Common myeloid progenitor, CD34-positive (primary cell): ENCODE data around the gene SPTAN1.

Source experiments
- CTCF ChIA-PET: fragments of 350-600 bp; sonication (Branson Sonifier 250); formaldehyde crosslinking; loops from one replicate; lab custom pipeline; 2021; ENCODE audit warnings: antibody characterized with exemption; lab: Charles Lee
- POLR2A ChIA-PET: fragments of 350-600 bp; sonication (Branson Sonifier 250); formaldehyde crosslinking; loops from one replicate; lab custom pipeline; 2021; ENCODE audit warnings: antibody characterized with exemption; lab: Charles Lee
- DNase-seq, 3 donors: peaks; one replicate each; pipeline versions ENCODE4 v3.0.0 to v3.0.0-alpha.2; 2013
- H3K27ac ChIP-seq, 2 experiments: 1 replicate in 1 of 2; 2 replicates in 1 of 2; pipeline ENCODE4 v1.7.0; 2013; ENCODE audit warnings: inconsistent platforms in 2 of 2, low read length in 2 of 2, mild to moderate bottlenecking in 2 of 2, low read depth in 1 of 2, moderate library complexity in 1 of 2; ENCODE audit not compliant: severe bottlenecking in 2 of 2, insufficient read depth in 1 of 2, poor library complexity in 1 of 2
- H3K27me3 ChIP-seq, 5 experiments: replicated peaks in 2 of 5; 1 replicate in 3 of 5; 2 replicates in 2 of 5; pipeline versions ENCODE4 v1.6.1 to v1.7.0; 2013; ENCODE audit warnings: low read length in 4 of 5, mild to moderate bottlenecking in 2 of 5, moderate library complexity in 2 of 5, inconsistent platforms in 1 of 5; ENCODE audit not compliant: insufficient read depth in 5 of 5, control insufficient read depth in 4 of 5
- H3K36me3 ChIP-seq, 4 experiments: 1 replicate in 2 of 4; 2 replicates in 2 of 4; pipeline versions ENCODE4 v1.6.1 to v1.7.0; 2013; ENCODE audit warnings: low read length in 3 of 4, control low read depth in 1 of 4, mild to moderate bottlenecking in 1 of 4; ENCODE audit not compliant: control insufficient read depth in 4 of 4, insufficient read depth in 4 of 4
- H3K4me1 ChIP-seq, 4 experiments: 1 replicate in 3 of 4; 2 replicates in 1 of 4; pipeline versions ENCODE4 v1.6.1 to v1.7.1; 2013; ENCODE audit warnings: low read length in 3 of 4, mild to moderate bottlenecking in 3 of 4, control low read depth in 1 of 4, inconsistent platforms in 1 of 4, moderate library complexity in 1 of 4; ENCODE audit not compliant: control insufficient read depth in 4 of 4, insufficient read depth in 4 of 4; ENCODE audit errors: control extremely low read depth in 1 of 4
- H3K4me3 ChIP-seq, 7 experiments: 1 replicate in 4 of 7; 2 replicates in 3 of 7; pipeline versions ENCODE4 v1.5.1 to v1.7.0; 2013; ENCODE audit warnings: mild to moderate bottlenecking in 7 of 7, low read length in 6 of 7, moderate library complexity in 6 of 7, inconsistent platforms in 2 of 7, low read depth in 2 of 7, control low read depth in 1 of 7; ENCODE audit not compliant: insufficient read depth in 4 of 7, control insufficient read depth in 1 of 7; ENCODE audit errors: extremely low read depth in 1 of 7
- H3K9me3 ChIP-seq, 5 experiments: 1 replicate in 4 of 5; 2 replicates in 1 of 5; pipeline versions ENCODE4 v1.6.1 to v1.7.1; 2013; ENCODE audit warnings: low read length in 4 of 5, mild to moderate bottlenecking in 2 of 5, inconsistent platforms in 1 of 5, low read depth in 1 of 5, moderate library complexity in 1 of 5; ENCODE audit not compliant: control insufficient read depth in 4 of 5, insufficient read depth in 2 of 5; ENCODE audit errors: control extremely low read depth in 1 of 5
- WGBS: methylation state at CpG from one replicate; pipeline ENCODE4 v1.1.5; 2013; ENCODE audit not compliant: insufficient coverage; 5-methylcytosine and 5-hydroxymethylcytosine counted together

SPTAN1 gene

DNA sequence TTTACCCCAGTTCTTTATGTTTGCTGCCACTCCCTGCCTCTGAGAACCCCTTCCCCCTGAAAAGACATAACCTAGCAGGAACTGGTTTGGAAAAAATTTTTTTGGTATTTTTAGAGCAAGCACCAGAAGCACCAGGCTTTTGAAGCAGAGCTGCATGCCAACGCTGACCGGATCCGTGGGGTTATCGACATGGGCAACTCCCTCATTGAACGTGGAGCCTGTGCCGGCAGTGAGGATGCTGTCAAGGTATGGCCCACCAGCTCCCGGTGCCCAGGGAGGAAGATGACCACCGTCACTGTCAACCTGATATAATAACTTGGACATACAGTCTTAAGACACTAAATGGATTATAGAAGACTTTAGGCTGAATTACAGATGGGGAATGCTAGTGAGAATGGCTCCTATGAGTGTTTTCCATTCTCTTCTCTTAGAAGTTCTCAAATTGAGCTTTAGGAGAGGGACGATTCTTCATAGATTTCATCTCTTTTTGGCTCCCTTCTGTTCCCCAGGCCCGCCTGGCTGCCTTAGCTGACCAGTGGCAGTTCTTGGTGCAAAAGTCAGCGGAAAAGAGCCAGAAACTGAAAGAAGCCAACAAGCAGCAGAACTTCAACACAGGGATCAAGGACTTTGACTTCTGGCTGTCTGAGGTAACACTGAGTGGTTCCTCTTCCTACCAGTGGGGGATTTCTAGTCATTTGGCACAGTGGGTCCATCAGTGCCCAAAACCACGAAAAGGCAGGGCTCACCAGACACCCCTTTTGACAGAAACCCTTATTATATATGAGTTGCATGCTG lies 59.4 kb downstream of the SPTAN1 start:
- Histone ChIP-seq H3K4me3 (no peak overlapping the region), H3K27ac (peak overlapping the region in 1 of 2 experiments; percentile 21), H3K36me3 (peaks cover 31 to 96% (median 64%) of the 10 kb centered on the region in 4 experiments), H3K4me1 (no peaks in the 10 kb centered on the region), H3K27me3 (no peaks in the 10 kb centered on the region), H3K9me3 (no peaks in the 10 kb centered on the region)
- ChIA-PET POLR2A (no interaction called here), CTCF (interaction anchor here (1.2 to 1.6 kb wide), 3 partner anchors 9 to 79 kb away, joined by 3 to 5 read pairs (median 4); no protein-coding TSS in a partner anchor)
- WGBS, result 100% methylated on average over 11 of the region's 12 CpGs
- no peak for DNase-seq

DNA sequence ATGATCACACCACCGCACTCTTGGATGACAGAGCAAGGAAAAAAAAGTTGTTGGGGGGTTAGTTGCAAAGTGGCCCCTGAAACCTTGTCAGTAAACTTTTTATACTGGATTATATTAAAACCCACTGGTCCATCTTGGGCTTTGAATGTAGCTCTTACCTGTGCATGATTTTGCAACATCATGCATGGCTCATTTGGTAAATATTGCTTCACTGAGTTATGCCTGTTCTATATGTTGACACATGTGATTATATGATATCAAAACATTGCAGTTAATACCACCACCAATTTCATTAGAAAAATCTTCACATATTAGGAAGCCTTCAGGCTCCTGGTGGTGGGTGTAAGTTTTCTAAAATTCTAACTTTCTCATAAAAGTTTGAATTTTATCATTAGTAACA lies 62.3 kb downstream of the SPTAN1 start:
- CTCF ChIA-PET, result no interaction called here
- H3K4me3 ChIP-seq, result no peak overlapping the region

DNA sequence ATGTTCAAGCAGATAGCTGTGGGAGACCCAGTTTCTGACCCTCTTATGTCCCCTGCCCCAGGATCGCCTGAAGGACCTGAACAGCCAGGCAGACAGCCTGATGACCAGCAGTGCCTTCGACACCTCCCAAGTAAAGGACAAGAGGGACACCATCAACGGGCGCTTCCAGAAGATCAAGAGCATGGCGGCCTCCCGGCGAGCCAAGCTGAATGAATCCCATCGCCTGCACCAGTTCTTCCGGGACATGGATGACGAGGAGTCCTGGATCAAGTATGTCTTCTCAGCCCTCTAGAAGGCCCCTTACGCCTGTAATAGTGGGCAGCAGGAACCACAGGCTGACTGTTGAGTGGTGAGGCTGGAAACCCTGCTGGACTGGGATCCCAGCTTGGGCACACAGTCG lies 63.2 kb downstream of the SPTAN1 start:
- Histone ChIP-seq H3K9me3 (no peaks in the 10 kb centered on the region), H3K4me1 (no peaks in the 10 kb centered on the region), H3K27me3 (no peaks in the 10 kb centered on the region), H3K36me3 (peaks cover 24 to 92% (median 64%) of the 10 kb centered on the region in 4 experiments), H3K27ac (no peak overlapping the region), H3K4me3 (no peak overlapping the region)
- DNase-seq, result no peak
- POLR2A ChIA-PET, result no interaction called here
- 98% methylated on average over 12 of the region's 12 CpGs for WGBS
- CTCF ChIA-PET, result no interaction called here

More for the DNA sequence above, 62.3 kb downstream of the SPTAN1 start:
- Histone ChIP-seq H3K9me3 (no peaks in the 10 kb centered on the region), H3K27ac (no peak overlapping the region), H3K27me3 (no peaks in the 10 kb centered on the region), H3K4me1 (no peaks in the 10 kb centered on the region), H3K36me3 (peaks cover 28 to 95% (median 65%) of the 10 kb centered on the region in 4 experiments)
- no CpG with 5 or more reads among the region's 1 CpG for WGBS
- DNase-seq, result no peak
- POLR2A ChIA-PET, result no interaction called here

DNA sequence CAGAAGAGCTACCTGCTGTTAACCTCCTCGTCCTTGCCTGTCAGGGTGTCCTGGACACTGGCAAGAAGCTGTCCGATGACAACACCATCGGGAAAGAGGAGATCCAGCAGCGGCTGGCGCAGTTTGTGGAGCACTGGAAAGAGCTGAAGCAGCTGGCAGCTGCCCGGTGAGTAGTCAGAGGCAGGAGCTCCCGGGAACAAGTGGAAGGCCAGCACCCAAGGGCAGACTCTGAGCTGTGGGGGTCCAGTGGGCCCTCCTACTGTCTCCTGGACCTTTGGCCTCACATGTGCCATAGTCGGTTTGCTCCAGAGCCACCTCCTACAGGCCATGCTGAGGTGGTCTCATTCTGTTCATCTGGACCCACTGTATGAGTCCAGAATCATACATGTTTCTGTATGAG lies 65.6 kb downstream of the SPTAN1 start:
- H3K36me3 ChIP-seq, result peaks cover 15 to 88% (median 65%) of the 10 kb centered on the region in 4 experiments
- H3K4me3 ChIP-seq, result no peak overlapping the region
- DNase-seq, result no peak
- no peaks in the 10 kb centered on the region for H3K27me3 ChIP-seq
- no peaks in the 10 kb centered on the region for H3K9me3 ChIP-seq
- 95% methylated on average over 8 of the region's 8 CpGs for WGBS
- ChIA-PET POLR2A (no interaction called here), CTCF (no interaction called here)
- H3K4me1 ChIP-seq, result no peaks in the 10 kb centered on the region
- no peak overlapping the region for H3K27ac ChIP-seq

DNA sequence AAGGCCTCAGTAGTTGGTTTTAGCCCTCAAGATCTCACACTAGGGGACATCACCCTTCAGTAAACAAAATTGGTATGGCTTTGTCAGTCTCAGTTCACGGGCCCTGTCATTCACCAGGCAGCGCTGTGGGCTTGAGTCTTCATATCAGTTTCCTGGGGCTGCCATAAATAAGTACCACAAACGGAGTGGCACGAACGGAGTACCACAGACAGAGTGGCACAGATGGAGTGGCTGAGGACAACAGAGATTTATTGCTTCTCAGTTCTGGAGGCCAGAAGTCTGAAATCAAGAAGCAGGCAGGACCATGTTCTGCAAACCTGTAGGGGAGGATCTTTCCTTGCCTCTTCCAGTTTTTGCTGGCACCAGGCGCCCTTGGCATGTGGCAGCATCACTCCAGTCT lies 66.7 kb downstream of the SPTAN1 start:
- Histone ChIP-seq H3K9me3 (no peaks in the 10 kb centered on the region), H3K4me1 (no peaks in the 10 kb centered on the region), H3K36me3 (peaks cover 14 to 85% (median 57%) of the 10 kb centered on the region in 4 experiments), H3K4me3 (no peak overlapping the region), H3K27me3 (no peaks in the 10 kb centered on the region), H3K27ac (no peak overlapping the region)
- ChIA-PET CTCF (no interaction called here), POLR2A (no interaction called here)
- DNase-seq, result no peak
- 80% methylated on average over 6 of the region's 6 CpGs for WGBS

DNA sequence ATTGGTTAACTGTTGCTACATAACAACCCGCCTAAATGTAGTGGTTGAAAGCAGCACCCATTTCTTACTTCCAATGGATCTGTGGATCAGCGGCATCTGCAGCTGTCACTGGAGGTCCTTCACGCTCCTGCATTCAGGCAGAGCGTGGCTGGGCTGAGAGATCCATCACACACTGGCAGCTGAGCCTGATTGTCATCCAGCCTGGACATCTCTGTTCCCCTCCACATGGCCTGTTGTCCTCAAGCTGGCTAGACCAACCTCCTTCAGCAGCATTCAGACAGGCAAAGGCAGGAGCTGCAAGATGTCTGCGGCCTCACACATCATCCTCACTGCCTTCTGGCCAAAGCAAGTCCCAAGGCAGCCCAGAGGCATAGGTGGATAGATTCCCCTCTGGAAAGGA lies 67.4 kb downstream of the SPTAN1 start:
- no peaks in the 10 kb centered on the region for H3K4me1 ChIP-seq
- H3K36me3 ChIP-seq, result peaks cover 14 to 85% (median 61%) of the 10 kb centered on the region in 4 experiments
- no peak for DNase-seq
- CTCF ChIA-PET, result no interaction called here
- H3K4me3 ChIP-seq, result no peak overlapping the region
- 100% methylated on average over 4 of the region's 5 CpGs for WGBS
- no peaks in the 10 kb centered on the region for H3K9me3 ChIP-seq
- H3K27me3 ChIP-seq, result no peaks in the 10 kb centered on the region
- POLR2A ChIA-PET, result no interaction called here
- H3K27ac ChIP-seq, result no peak overlapping the region

DNA sequence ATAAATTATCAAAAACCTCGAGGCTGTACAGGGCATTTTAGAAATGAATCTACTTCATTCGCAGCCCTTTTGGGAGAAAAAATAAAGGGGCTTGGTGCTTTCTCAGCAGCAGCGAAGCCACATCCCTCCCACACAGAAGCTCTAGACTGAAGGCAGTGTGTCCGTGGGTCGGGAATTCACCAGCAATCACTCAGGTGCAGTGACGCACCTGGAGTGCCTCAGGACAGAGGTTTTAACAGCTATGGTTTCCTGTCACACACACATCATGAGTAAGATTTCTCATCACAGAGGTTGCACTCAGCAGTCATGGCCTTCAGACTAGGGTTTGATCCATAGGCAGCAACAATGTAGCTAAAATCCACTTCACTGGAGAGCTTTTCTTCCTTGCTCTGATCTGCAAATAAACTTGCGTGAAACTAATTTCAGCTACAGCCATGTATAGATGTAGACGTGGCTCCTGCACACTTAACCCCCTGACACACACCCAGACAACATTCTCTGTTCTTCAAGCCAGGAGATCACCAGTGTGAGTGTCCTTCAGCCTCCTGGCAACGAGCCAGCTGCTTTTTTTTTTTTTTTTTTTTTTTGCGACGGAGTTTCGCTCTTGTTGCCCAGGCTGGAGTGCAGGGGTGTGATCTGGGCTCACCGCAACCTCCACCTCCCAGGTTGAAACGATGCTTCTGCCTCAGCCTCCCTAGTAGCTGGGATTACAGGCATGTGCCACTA lies 69.5 kb downstream of the SPTAN1 start:
- 96% methylated on average over 10 of the region's 14 CpGs for WGBS
- Histone ChIP-seq H3K27me3 (no peaks in the 10 kb centered on the region), H3K9me3 (no peaks in the 10 kb centered on the region), H3K4me1 (no peaks in the 10 kb centered on the region), H3K27ac (no peak overlapping the region), H3K4me3 (no peak overlapping the region), H3K36me3 (peaks cover 16 to 85% (median 65%) of the 10 kb centered on the region in 4 experiments)
- DNase-seq, result no peak
- ChIA-PET CTCF (interaction anchor here (0.8 to 1.1 kb wide), 2 partner anchors 13 to 27 kb away, joined by 3 to 4 read pairs; no protein-coding TSS in a partner anchor), POLR2A (no interaction called here)
